C4-2B (cell line): ENCODE data around the gene LRRC49.

Source experiments
- CTCF ChIP-seq: fragments of 450-650 bp; conservative IDR thresholded peaks from 2 replicates; pipeline ENCODE4 v1.5.1; 2017; ENCODE audit warnings: mild to moderate bottlenecking
- ZFX ChIP-seq: fragments of 450-650 bp; IDR thresholded peaks from 2 replicates; pipeline ENCODE4 v1.6.1; 2017

GRCh38 chr15:71083349-71083748, 190.7 kb downstream of the LRRC49 start:
- TF ChIP-seq CTCF (no peak), ZFX (no peak)
